ENCODE results near the gene RABGAP1L.
"Not testable (repeated sequence)": the region's sequence is repeated elsewhere in the genome, so short reads cannot be mapped to it uniquely, and the experiment has no call there.

The RABGAP1L gene

DNA sequence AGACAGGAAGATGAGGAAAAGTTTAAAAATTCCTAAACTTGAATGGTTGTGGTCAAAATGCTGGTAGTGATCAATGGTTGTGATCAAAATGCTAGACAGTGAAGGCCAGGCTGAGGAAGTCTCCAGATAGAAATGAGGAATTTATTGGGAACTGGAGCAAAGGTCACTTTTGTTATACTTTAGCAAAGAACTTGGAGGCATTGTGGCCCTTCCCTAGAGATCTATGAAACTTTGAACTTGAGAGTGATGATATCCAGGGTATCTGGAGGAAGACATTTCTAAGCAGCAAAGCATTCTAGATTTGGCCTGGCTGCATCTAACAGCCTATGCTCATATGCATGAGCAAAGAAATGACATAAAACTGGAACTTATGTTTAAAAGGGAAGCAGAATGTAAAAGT, 35.5 kb upstream of the RABGAP1L start:
- Histone ChIP-seq H3K27me3 (ENCODE audit: low read depth, low read length) (no peaks in the 10 kb centered on the region), H3K4me2 (ENCODE audit: low read length) (no peak overlapping the region), H2AFZ (ENCODE audit: low read depth, low read length) (no peak overlapping the region), H3K79me2 (ENCODE audit: low read length) (no peaks in the 10 kb centered on the region), H3K9me3 (ENCODE audit: insufficient read depth, low read length) (no peaks in the 10 kb centered on the region), H3K4me1 (ENCODE audit: low read length) (peaks cover 3% of the 10 kb centered on the region; the same call in 1 of the 2 replicates), H3K27ac (ENCODE audit: low read length) (no peak overlapping the region), H3K4me3 (ENCODE audit: low read length) (no peak overlapping the region), H4K20me1 (ENCODE audit: insufficient read depth, low read length) (no peaks in the 10 kb centered on the region), H3K9ac (ENCODE audit: low read length) (no peak overlapping the region), H3K36me3 (replicated peaks; ENCODE audit: low read depth, low read length) (no peaks in the 10 kb centered on the region)
- TF ChIP-seq, protein P1, sequence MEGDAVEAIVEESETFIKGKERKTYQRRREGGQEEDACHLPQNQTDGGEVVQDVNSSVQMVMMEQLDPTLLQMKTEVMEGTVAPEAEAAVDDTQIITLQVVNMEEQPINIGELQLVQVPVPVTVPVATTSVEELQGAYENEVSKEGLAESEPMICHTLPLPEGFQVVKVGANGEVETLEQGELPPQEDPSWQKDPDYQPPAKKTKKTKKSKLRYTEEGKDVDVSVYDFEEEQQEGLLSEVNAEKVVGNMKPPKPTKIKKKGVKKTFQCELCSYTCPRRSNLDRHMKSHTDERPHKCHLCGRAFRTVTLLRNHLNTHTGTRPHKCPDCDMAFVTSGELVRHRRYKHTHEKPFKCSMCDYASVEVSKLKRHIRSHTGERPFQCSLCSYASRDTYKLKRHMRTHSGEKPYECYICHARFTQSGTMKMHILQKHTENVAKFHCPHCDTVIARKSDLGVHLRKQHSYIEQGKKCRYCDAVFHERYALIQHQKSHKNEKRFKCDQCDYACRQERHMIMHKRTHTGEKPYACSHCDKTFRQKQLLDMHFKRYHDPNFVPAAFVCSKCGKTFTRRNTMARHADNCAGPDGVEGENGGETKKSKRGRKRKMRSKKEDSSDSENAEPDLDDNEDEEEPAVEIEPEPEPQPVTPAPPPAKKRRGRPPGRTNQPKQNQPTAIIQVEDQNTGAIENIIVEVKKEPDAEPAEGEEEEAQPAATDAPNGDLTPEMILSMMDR (IDR thresholded peaks at IDR 0.05; ENCODE audit: low read depth, low read length): no peak
- TF ChIP-seq EZH2phosphoT487 (IDR thresholded peaks at IDR 0.05; ENCODE audit: low read depth): no peak

DNA sequence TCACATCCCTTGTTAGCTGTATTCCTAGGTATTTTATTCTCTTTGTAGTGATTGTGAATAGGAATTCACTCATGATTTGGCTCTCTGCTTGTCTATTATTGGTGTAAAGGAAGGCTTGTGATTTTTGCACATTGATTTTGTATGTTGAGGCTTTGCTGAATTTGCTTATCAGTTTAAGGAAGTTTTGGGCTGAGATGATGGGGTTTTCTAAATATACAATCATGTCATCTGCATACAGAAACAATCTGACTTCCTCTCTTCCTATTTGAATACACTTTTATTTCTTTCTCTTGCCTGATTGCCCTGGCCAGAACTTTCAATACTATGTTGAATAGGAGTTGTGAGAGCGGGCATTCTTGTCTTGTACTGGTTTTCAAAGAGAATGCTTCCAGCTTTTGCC, 32.1 kb upstream of the RABGAP1L start:
- H3K4me1 ChIP-seq (ENCODE audit: low read length); H4K20me1 ChIP-seq (ENCODE audit: insufficient read depth, low read length); H3K4me3 ChIP-seq (ENCODE audit: low read length); H3K36me3 ChIP-seq (replicated peaks; ENCODE audit: low read depth, low read length); H3K9me3 ChIP-seq (ENCODE audit: insufficient read depth, low read length); H3K27ac ChIP-seq (ENCODE audit: low read length); H3K4me2 ChIP-seq (ENCODE audit: low read length); H3K79me2 ChIP-seq (ENCODE audit: low read length); H3K27me3 ChIP-seq (ENCODE audit: low read depth, low read length); H3K9ac ChIP-seq (ENCODE audit: low read length); H2AFZ ChIP-seq (ENCODE audit: low read depth, low read length): not testable (repeated sequence)

DNA sequence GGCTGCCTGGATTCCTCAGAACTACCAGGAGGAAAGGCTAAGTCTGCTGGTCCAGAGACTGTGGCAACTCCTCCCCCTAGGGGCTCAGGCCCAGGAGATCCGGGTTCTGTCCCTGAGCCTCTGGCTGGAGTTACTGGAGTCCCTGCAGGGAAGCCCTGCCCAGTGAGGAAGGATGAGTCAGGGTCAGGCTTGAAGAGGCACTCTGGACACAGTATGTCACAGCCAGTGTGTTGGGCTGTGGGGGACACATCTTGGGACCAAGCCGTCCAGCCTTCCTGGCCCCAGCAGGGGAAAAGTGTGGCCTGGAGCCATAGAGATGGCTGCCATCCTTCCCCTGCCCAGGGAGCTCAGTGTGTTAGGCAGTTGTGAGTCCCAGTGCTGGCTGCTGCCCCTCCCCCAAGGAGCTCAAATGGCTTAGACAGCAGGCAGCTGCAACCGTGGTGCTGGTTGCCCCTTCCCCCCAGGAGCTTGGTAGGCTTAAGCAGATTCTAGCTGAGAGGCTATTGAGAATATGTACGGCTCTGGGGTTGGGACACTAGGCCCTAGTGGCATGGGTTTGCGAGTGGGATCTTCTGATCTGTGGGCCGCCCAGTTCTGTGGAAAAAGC, 28.2 kb upstream of the RABGAP1L start:
- Histone ChIP-seq H4K20me1 (ENCODE audit: insufficient read depth, low read length) (no peaks in the 10 kb centered on the region), H3K4me1 (ENCODE audit: low read length) (peaks cover 14% of the 10 kb centered on the region), H3K9ac (ENCODE audit: low read length) (no peak overlapping the region), H3K27me3 (ENCODE audit: low read depth, low read length) (no peaks in the 10 kb centered on the region), H3K79me2 (ENCODE audit: low read length) (no peaks in the 10 kb centered on the region), H3K27ac (ENCODE audit: low read length) (no peak overlapping the region), H3K9me3 (ENCODE audit: insufficient read depth, low read length) (no peaks in the 10 kb centered on the region), H3K4me2 (ENCODE audit: low read length) (no peak overlapping the region), H3K36me3 (replicated peaks; ENCODE audit: low read depth, low read length) (no peaks in the 10 kb centered on the region), H2AFZ (ENCODE audit: low read depth, low read length) (no peak overlapping the region), H3K4me3 (ENCODE audit: low read length) (no peak overlapping the region)
- no peak for TF ChIP-seq EZH2phosphoT487 (IDR thresholded peaks at IDR 0.05; ENCODE audit: low read depth)
- TF ChIP-seq, protein P1 (IDR thresholded peaks at IDR 0.05; ENCODE audit: low read depth, low read length): no peak

DNA sequence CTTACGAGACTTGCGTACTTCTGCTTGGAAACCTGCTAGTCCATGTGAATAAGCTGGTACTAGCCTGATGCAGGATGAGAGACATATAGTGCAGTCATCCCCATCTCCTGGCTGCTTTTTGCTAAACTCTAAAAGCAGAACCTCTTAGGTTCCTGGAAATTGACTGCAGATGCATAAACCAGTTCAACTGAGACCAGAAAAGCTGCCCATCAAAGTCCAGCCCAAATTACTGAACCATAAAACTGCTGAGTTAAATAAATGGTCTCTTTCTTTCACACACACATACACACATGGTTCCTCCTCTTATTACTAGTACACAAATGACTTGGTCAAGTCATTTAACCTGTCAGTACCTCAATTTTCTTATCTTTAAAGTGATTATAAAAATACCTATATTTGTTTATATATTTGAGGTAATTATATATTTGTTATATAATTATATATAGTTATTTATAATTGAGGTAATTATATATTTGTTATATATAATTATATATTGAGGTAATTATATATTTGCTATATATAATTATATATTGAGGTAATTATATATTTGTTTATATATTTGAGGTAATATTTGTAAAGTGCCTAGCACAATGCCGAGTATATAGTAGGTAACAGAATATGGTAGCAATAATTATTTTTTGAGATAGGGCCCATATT, 25.2 kb upstream of the RABGAP1L start:
- Histone ChIP-seq H4K20me1 (ENCODE audit: insufficient read depth, low read length) (no peaks in the 10 kb centered on the region), H3K36me3 (replicated peaks; ENCODE audit: low read depth, low read length) (no peaks in the 10 kb centered on the region), H3K79me2 (ENCODE audit: low read length) (no peaks in the 10 kb centered on the region), H3K27me3 (ENCODE audit: low read depth, low read length) (no peaks in the 10 kb centered on the region), H3K4me1 (ENCODE audit: low read length) (peaks cover 18% of the 10 kb centered on the region), H3K9me3 (ENCODE audit: insufficient read depth, low read length) (no peaks in the 10 kb centered on the region), H3K4me2 (ENCODE audit: low read length) (peak overlapping the region; percentile 2), H3K9ac (ENCODE audit: low read length) (no peak overlapping the region), H3K4me3 (ENCODE audit: low read length) (no peak overlapping the region), H2AFZ (ENCODE audit: low read depth, low read length) (no peak overlapping the region), H3K27ac (ENCODE audit: low read length) (no peak overlapping the region)
- TF ChIP-seq EZH2phosphoT487 (IDR thresholded peaks at IDR 0.05; ENCODE audit: low read depth): no peak
- TF ChIP-seq, protein P1 (IDR thresholded peaks at IDR 0.05; ENCODE audit: low read depth, low read length): 0 out of 2 replicates have a peak, but pooled peaks have one; percentile 11
